ENCODE measurements around the gene COMMD6.

Gene COMMD6

GRCh38 chr13:75482070-75482819, 55.4 kb downstream of the COMMD6 start, which contains the start of gene TBC1D4:
Gene TBC1D4, minus strand, starts transcription at chr13:75482169. Its CDS starts 402 bp downstream, at chr13:75481767.
- peak; percentile 99 for DNase-seq

GRCh38 chr13:75481176-75482069, 56.2 kb downstream of the COMMD6 start:
- peak; percentile 77 for DNase-seq

- DNase-seq = peak; percentile 88
Measured at GRCh38 chr13:75480671-75481175, 56.9 kb downstream of the COMMD6 start.

DNA sequence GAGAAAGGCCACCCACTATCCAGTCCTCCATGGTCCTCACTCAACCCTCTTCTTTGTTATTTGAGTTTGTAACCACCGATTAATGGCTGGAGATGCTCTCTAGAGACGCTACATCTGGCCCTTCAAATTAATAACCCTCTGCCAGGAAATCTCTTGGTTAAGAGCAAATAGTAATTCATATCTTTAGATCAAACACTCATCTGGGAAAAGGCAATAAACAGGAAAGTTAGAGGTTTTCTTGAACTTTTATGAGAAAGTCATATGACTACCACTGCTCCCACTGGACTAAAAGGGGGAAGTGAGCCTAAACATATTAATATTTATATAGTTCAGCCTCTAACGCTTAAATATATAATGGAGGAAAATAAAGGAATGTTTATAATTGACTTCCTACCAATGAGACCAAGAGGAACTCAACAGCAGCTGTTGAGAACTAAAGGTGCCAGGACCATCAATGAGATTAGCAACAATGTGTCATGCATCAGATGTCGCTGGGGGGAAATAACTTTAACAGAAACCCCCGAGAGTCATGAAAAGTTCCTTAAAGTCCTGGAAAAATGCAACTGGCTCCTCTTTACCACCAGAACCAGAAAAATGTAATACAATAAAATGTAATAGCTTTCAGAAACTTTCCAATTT, 58.4 kb downstream of the COMMD6 start:
- peak; percentile 55 for DNase-seq

DNA sequence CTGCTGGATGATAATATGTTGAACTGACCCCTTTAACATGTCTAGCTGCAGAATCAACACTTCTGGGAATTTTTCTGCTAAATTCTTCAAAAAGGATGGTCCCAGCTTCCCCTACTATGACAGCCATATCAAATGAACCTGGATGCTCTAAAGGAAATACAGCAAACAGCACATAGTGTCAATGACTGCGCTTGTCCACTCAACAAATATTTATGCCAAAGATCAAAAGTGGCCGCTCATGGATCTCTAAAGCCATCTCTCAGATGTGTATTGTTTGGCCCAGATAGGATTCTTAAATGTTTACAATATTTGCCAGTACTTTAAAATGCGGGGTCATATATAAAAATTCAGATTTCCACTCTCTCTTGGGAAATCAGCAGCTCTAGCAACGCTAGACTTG, 59.0 kb downstream of the COMMD6 start:
- no peak for DNase-seq

Measured in NCI-H82 (cell line).